Astrocyte (in vitro differentiated cells and primary cell): ENCODE data around the gene NEFH. TPM values are rescaled to one million over a fixed set of nuclear protein-coding genes. Genes with fewer than 3 reads are reported as not detected.

Experiments
- DNase-seq: peaks from one replicate; pipeline ENCODE4 v3.0.0-alpha.2; 2010; ENCODE audit warnings: low read depth
- FAIRE-seq: peaks from 2 replicates; lab custom pipeline; 2011; peaks lifted over from hg19 to GRCh38; lab: Jason Lieb, UNC
- H2AFZ ChIP-seq: 2 replicates; pipeline ENCODE4 v1.6.0; 2012; ENCODE audit warnings: low read depth, low read length, inconsistent platforms
- H3K27ac ChIP-seq: 2 replicates; pipeline ENCODE4 v1.5.1; 2011; ENCODE audit warnings: low read depth, low read length, inconsistent platforms
- H3K27me3 ChIP-seq: 2 replicates; pipeline ENCODE4 v1.6.0; 2011; ENCODE audit warnings: low read length, inconsistent platforms; ENCODE audit not compliant: insufficient read depth
- H3K36me3 ChIP-seq: 2 replicates; pipeline ENCODE4 v1.5.1; 2011; ENCODE audit warnings: low read length, inconsistent platforms; ENCODE audit not compliant: insufficient read depth
- H3K4me1 ChIP-seq: 2 replicates; pipeline ENCODE4 v1.5.1; 2011; ENCODE audit warnings: low read length, inconsistent platforms; ENCODE audit not compliant: insufficient read depth
- H3K4me2 ChIP-seq: 2 replicates; pipeline ENCODE4 v1.6.0; 2012; ENCODE audit warnings: low read length, inconsistent platforms
- H3K4me3 ChIP-seq: 2 replicates; pipeline ENCODE4 v1.5.1; 2011; ENCODE audit warnings: low read depth, mild to moderate bottlenecking, low read length, inconsistent platforms; ENCODE audit not compliant: insufficient read depth
- H3K79me2 ChIP-seq: 2 replicates; pipeline ENCODE4 v1.6.0; 2012; ENCODE audit warnings: mild to moderate bottlenecking, low read length, inconsistent platforms; ENCODE audit not compliant: insufficient read depth
- H3K9ac ChIP-seq: 2 replicates; pipeline ENCODE4 v1.6.0; 2012; ENCODE audit warnings: mild to moderate bottlenecking, low read length, inconsistent platforms
- H3K9me3 ChIP-seq: 2 replicates; pipeline ENCODE4 v1.5.1; 2012; ENCODE audit warnings: low read depth, mild to moderate bottlenecking, low read length, inconsistent platforms; ENCODE audit not compliant: insufficient read depth
- H4K20me1 ChIP-seq: 2 replicates; pipeline ENCODE4 v1.6.0; 2012; ENCODE audit warnings: low read length, inconsistent platforms; ENCODE audit not compliant: insufficient read depth
- H3K27ac Mint-ChIP-seq: one replicate; pipeline ENCODE4 v1.8.0; 2021; ENCODE audit warnings: mild to moderate bottlenecking, mixed read lengths; ENCODE audit not compliant: unreplicated experiment
- H3K27me3 Mint-ChIP-seq: one replicate; pipeline ENCODE4 v1.8.0; 2021; ENCODE audit warnings: low read depth, mixed read lengths; ENCODE audit not compliant: unreplicated experiment
- H3K36me3 Mint-ChIP-seq: one replicate; pipeline ENCODE4 v1.8.0; 2021; ENCODE audit warnings: low read depth, mixed read lengths; ENCODE audit not compliant: unreplicated experiment
- H3K4me1 Mint-ChIP-seq: one replicate; pipeline ENCODE4 v1.8.0; 2021; ENCODE audit warnings: low read depth, mixed read lengths; ENCODE audit not compliant: unreplicated experiment
- H3K4me3 Mint-ChIP-seq: one replicate; pipeline ENCODE4 v1.8.0; 2021; ENCODE audit warnings: mild to moderate bottlenecking, moderate library complexity, mixed read lengths; ENCODE audit not compliant: unreplicated experiment
- H3K9me3 Mint-ChIP-seq: one replicate; pipeline ENCODE4 v1.8.0; 2021; ENCODE audit warnings: mild to moderate bottlenecking, mixed read lengths; ENCODE audit not compliant: unreplicated experiment
- EZH2 ChIP-seq: IDR thresholded peaks from 2 replicates; pipeline ENCODE4 v1.6.1; 2012; ENCODE audit warnings: mild to moderate bottlenecking, low read length, inconsistent platforms; ENCODE audit not compliant: insufficient read depth
- total RNA-seq: library from RNA; stranded (reverse); gene quantifications from 2 replicates; pipeline ENCODE4 v1.2.1, GENCODE V29; 2021
- TF ChIP-seq, protein P1 (sequence below): IDR thresholded peaks from 2 replicates; pipeline ENCODE4 v1.5.1; 2011; ENCODE audit warnings: low read depth, mild to moderate bottlenecking, inconsistent platforms, low read length, moderate library complexity; ENCODE audit not compliant: insufficient read depth

NEFH gene
- total RNA-seq, 1 donor from 2014 or later, result 3.1 TPM

DNA sequence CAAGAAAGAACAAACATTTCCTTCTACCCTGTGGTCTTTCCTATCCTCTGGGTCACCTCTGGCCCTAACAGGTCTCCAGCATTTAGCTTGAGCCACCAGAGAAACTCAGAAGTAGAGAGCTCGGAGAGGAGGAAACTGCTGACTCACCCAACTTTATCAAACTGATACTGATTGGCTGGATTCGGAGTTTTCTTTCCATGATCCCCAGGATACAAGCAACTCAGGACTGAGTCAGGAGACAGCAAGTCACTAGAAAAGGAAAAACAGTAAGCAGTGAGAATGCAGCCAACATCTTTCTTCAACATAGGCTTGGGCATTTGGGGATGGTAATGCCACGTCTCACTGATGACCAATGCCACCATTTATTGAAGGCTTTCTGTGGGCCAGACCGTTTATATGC, 40.8 kb downstream of the NEFH start:
- H3K27ac ChIP-seq, result peak overlapping the region; percentile 68
- no peaks in the 10 kb centered on the region for H4K20me1 ChIP-seq
- FAIRE-seq (no peak), DNase-seq (peak; percentile 82)
- H3K9me3 ChIP-seq, result no peaks in the 10 kb centered on the region
- no peak overlapping the region for H3K4me3 Mint-ChIP-seq
- peak overlapping the region; percentile 60 for H3K27ac Mint-ChIP-seq
- H3K9me3 Mint-ChIP-seq, result no peaks in the 10 kb centered on the region
- peak overlapping the region; percentile 17 for H3K9ac ChIP-seq
- peaks cover 69% of the 10 kb centered on the region for H3K36me3 ChIP-seq
- H3K27me3 ChIP-seq, result no peaks in the 10 kb centered on the region
- no peaks in the 10 kb centered on the region for H3K79me2 ChIP-seq
- no peak for TF ChIP-seq EZH2
- TF ChIP-seq, protein P1, sequence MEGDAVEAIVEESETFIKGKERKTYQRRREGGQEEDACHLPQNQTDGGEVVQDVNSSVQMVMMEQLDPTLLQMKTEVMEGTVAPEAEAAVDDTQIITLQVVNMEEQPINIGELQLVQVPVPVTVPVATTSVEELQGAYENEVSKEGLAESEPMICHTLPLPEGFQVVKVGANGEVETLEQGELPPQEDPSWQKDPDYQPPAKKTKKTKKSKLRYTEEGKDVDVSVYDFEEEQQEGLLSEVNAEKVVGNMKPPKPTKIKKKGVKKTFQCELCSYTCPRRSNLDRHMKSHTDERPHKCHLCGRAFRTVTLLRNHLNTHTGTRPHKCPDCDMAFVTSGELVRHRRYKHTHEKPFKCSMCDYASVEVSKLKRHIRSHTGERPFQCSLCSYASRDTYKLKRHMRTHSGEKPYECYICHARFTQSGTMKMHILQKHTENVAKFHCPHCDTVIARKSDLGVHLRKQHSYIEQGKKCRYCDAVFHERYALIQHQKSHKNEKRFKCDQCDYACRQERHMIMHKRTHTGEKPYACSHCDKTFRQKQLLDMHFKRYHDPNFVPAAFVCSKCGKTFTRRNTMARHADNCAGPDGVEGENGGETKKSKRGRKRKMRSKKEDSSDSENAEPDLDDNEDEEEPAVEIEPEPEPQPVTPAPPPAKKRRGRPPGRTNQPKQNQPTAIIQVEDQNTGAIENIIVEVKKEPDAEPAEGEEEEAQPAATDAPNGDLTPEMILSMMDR, result no peak
- no peak overlapping the region for H3K4me3 ChIP-seq
- peaks cover 30% of the 10 kb centered on the region for H3K36me3 Mint-ChIP-seq
- no peaks in the 10 kb centered on the region for H3K27me3 Mint-ChIP-seq
- peaks cover 10% of the 10 kb centered on the region for H3K4me1 Mint-ChIP-seq
- H3K4me2 ChIP-seq, result peak overlapping the region; percentile 45
- H2AFZ ChIP-seq, result no peak overlapping the region
- H3K4me1 ChIP-seq, result peaks cover 10% of the 10 kb centered on the region

DNA sequence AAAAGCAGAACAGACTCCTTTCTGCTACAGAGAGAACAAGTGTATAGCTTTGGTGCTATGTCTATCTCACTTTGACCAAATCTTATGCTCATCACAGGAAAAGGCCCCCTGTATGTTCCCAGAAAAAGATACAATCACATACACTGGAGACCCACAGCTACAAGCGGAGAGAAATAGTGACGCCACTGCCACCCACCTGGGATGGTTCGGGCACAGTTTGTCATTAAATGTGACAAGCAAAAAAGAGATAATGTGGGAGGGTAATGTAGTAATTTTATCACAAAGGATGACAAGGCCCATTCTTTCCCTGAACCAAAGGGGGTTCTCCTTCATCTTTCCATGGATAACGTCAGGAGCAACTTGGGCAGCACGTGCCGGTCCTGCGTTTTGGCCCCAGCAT, 41.5 kb downstream of the NEFH start:
- no peak overlapping the region for H3K4me2 ChIP-seq
- no peaks in the 10 kb centered on the region for H3K27me3 ChIP-seq
- H3K9me3 Mint-ChIP-seq, result no peaks in the 10 kb centered on the region
- H3K4me1 Mint-ChIP-seq, result peaks cover 10% of the 10 kb centered on the region
- peaks cover 10% of the 10 kb centered on the region for H3K4me1 ChIP-seq
- peaks cover 32% of the 10 kb centered on the region for H3K36me3 Mint-ChIP-seq
- no peak overlapping the region for H2AFZ ChIP-seq
- H3K79me2 ChIP-seq, result no peaks in the 10 kb centered on the region
- H4K20me1 ChIP-seq, result no peaks in the 10 kb centered on the region
- TF ChIP-seq EZH2, result no peak
- TF ChIP-seq, protein P1, result no peak
- no peak overlapping the region for H3K4me3 ChIP-seq
- peak overlapping the region; percentile 17 for H3K9ac ChIP-seq
- DNase-seq (no peak), FAIRE-seq (no peak)
- H3K27ac Mint-ChIP-seq, result no peak overlapping the region
- H3K4me3 Mint-ChIP-seq, result no peak overlapping the region
- peak overlapping the region; percentile 68 for H3K27ac ChIP-seq
- H3K27me3 Mint-ChIP-seq, result no peaks in the 10 kb centered on the region
- H3K9me3 ChIP-seq, result no peaks in the 10 kb centered on the region
- H3K36me3 ChIP-seq, result peaks cover 66% of the 10 kb centered on the region

DNA sequence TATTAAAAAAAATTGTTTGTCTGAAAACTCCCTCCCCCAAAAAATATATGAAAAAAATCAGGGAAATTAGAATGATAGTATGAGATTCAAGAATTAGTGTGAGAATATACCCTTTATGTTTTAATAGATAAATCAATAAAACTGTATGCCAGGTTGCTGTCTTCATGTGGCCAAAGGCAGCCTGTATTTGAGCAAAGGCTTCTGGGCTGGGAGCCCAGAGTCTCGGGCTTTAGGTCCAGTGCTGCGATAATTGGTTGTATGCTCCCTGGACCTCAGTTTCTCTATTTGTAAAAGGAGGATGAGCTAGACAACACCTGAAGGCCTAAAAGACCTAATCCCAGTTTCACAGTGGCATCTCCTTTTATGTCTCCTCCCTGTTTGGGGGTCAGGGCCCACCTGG, 43.7 kb downstream of the NEFH start:
- DNase-seq (no peak), FAIRE-seq (no peak)
- no peak overlapping the region for H3K9ac ChIP-seq
- no peaks in the 10 kb centered on the region for H3K79me2 ChIP-seq
- Mint-ChIP-seq H3K27ac (no peak overlapping the region), H3K9me3 (no peaks in the 10 kb centered on the region), H3K36me3 (peaks cover 25% of the 10 kb centered on the region), H3K27me3 (no peaks in the 10 kb centered on the region), H3K4me1 (peaks cover 10% of the 10 kb centered on the region), H3K4me3 (no peak overlapping the region)
- no peak overlapping the region for H3K4me3 ChIP-seq
- peaks cover 63% of the 10 kb centered on the region for H3K36me3 ChIP-seq
- H3K27ac ChIP-seq, result no peak overlapping the region
- no peaks in the 10 kb centered on the region for H3K9me3 ChIP-seq
- H3K27me3 ChIP-seq, result no peaks in the 10 kb centered on the region
- no peaks in the 10 kb centered on the region for H4K20me1 ChIP-seq
- peaks cover 10% of the 10 kb centered on the region for H3K4me1 ChIP-seq
- no peak overlapping the region for H3K4me2 ChIP-seq
- TF ChIP-seq, protein P1, result no peak
- no peak for TF ChIP-seq EZH2
- H2AFZ ChIP-seq, result no peak overlapping the region
